ENCODE measurements around the gene ADCY10.

ADCY10 gene

DNA sequence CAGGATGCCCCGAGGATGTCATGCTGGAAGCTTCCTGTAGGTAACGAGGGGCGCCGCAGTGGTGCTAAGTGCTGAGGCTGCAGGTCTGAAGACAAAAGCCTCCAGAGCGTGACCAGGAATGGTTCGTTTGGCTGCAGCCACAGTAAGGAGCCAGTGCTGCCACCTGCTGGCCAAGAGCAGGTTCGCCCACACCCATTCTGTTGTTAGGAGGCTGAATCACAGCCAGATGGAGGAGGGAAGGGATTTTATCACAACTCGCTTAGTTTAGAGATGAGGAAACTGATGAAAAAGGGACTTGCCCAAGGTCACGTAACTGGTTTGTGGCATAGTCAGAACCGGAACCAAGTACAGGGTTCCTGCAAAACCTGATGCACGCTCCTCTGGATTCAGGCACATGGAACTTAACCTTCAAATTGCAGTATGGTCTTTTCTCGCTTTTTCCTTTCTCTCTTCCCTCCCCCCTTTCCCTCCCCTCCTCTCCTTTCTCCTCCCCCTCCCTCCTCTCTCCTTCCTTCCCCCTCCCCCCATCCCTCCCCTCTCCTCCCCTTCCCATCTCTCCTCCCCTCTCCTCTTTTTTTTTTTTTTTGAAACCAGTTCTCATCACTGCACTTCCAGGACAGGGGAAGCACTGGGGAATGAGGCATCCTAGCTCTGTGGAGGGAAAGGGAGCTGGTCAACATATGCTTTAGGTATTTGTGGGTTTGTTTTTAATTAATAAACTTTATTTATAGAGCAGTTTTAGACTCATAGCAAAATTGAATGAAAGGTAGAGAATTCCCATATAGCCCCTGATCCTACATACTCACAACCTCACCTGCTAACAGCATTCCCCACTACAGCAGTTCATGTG, 110.4 kb downstream of the ADCY10 start:
- H4K20me1 ChIP-seq (ENCODE audit: insufficient read depth, low read length): no peaks in the 10 kb centered on the region
- no peaks in the 10 kb centered on the region for H3K9me2 ChIP-seq (ENCODE audit: low read depth, low read length)
- H3K4me2 ChIP-seq (ENCODE audit: low read length): no peak overlapping the region
- no peaks in the 10 kb centered on the region; the same call in 1 of the 2 replicates for H3K36me3 ChIP-seq (ENCODE audit: insufficient read depth, low read length)
- H3K9me3 ChIP-seq (ENCODE audit: low read length): no peaks in the 10 kb centered on the region
- TF ChIP-seq EZH2 (IDR thresholded peaks at IDR 0.05; ENCODE audit: borderline replicate concordance, low read length) (no peak), CTCF (IDR thresholded peaks at IDR 0.05; ENCODE audit: low read length) (peak; percentile 98)
- no peak overlapping the region for H3K27ac ChIP-seq (ENCODE audit: low read depth, low read length, poor library complexity, severe bottlenecking)
- H3K4me1 ChIP-seq (ENCODE audit: insufficient read depth, low read length, severe bottlenecking): peaks cover 19% of the 10 kb centered on the region
- H3K9ac ChIP-seq (ENCODE audit: low read length): no peak overlapping the region
- H3F3A ChIP-seq (ENCODE audit: insufficient read depth, low read length): no peaks in the 10 kb centered on the region
- no peak overlapping the region for H3K4me3 ChIP-seq (ENCODE audit: low read depth, low read length, poor library complexity, severe bottlenecking)
- H3K27me3 ChIP-seq (ENCODE audit: insufficient read depth, low read length): no peaks in the 10 kb centered on the region
- no peaks in the 10 kb centered on the region for H3K79me2 ChIP-seq (ENCODE audit: insufficient read depth, low read length)
- no peak overlapping the region for H2AFZ ChIP-seq (ENCODE audit: low read length)

- no peak overlapping the region for H3K9ac ChIP-seq (ENCODE audit: low read length)
- no peaks in the 10 kb centered on the region; the same call in 1 of the 2 replicates for H3K36me3 ChIP-seq (ENCODE audit: insufficient read depth, low read length)
- no peaks in the 10 kb centered on the region for H4K20me1 ChIP-seq (ENCODE audit: insufficient read depth, low read length)
- H3K79me2 ChIP-seq (ENCODE audit: insufficient read depth, low read length): no peaks in the 10 kb centered on the region
- TF ChIP-seq CTCF (IDR thresholded peaks at IDR 0.05; ENCODE audit: low read length) (no peak), EZH2 (IDR thresholded peaks at IDR 0.05; ENCODE audit: borderline replicate concordance, low read length) (no peak)
- no peaks in the 10 kb centered on the region for H3K9me2 ChIP-seq (ENCODE audit: low read depth, low read length)
- H3K9me3 ChIP-seq (ENCODE audit: low read length): no peaks in the 10 kb centered on the region
- no peaks in the 10 kb centered on the region for H3K27me3 ChIP-seq (ENCODE audit: insufficient read depth, low read length)
- H3K4me1 ChIP-seq (ENCODE audit: insufficient read depth, low read length, severe bottlenecking): peaks cover 19% of the 10 kb centered on the region
- H3K4me3 ChIP-seq (ENCODE audit: low read depth, low read length, poor library complexity, severe bottlenecking): no peak overlapping the region
- H2AFZ ChIP-seq (ENCODE audit: low read length): no peak overlapping the region
- H3F3A ChIP-seq (ENCODE audit: insufficient read depth, low read length): no peaks in the 10 kb centered on the region
- H3K4me2 ChIP-seq (ENCODE audit: low read length): no peak overlapping the region
- H3K27ac ChIP-seq (ENCODE audit: low read depth, low read length, poor library complexity, severe bottlenecking): no peak overlapping the region
Observed at GRCh38 chr1:167802235-167802634, 111.7 kb downstream of the ADCY10 start.

DNA sequence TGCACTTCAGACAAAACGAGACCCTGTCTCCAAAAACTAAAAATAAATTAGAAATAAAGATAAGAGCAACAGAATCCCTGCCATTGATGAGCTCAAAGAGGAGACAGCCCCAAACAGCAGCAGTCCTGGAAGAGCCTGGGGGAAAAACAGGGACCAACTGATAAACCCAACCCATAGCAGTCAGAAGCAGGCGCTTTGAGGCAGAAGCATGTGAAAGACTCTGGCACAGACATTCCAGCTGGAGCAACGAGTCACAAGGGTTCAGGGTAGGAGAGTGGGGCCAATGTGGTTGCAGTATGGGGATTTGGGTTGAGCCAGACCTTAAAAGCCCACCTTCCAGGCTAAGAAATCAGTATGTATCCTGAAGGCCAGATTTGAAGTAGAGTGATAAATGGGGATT, 113.7 kb downstream of the ADCY10 start:
- no peak overlapping the region for H2AFZ ChIP-seq (ENCODE audit: low read length)
- H3K4me3 ChIP-seq (ENCODE audit: low read depth, low read length, poor library complexity, severe bottlenecking): no peak overlapping the region
- no peaks in the 10 kb centered on the region for H3F3A ChIP-seq (ENCODE audit: insufficient read depth, low read length)
- TF ChIP-seq EZH2 (IDR thresholded peaks at IDR 0.05; ENCODE audit: borderline replicate concordance, low read length) (no peak), CTCF (IDR thresholded peaks at IDR 0.05; ENCODE audit: low read length) (no peak)
- H3K9ac ChIP-seq (ENCODE audit: low read length): no peak overlapping the region
- H3K79me2 ChIP-seq (ENCODE audit: insufficient read depth, low read length): no peaks in the 10 kb centered on the region
- H3K9me3 ChIP-seq (ENCODE audit: low read length): no peaks in the 10 kb centered on the region
- no peaks in the 10 kb centered on the region for H4K20me1 ChIP-seq (ENCODE audit: insufficient read depth, low read length)
- H3K4me2 ChIP-seq (ENCODE audit: low read length): no peak overlapping the region
- no peaks in the 10 kb centered on the region for H3K9me2 ChIP-seq (ENCODE audit: low read depth, low read length)
- H3K4me1 ChIP-seq (ENCODE audit: insufficient read depth, low read length, severe bottlenecking): peaks cover 16% of the 10 kb centered on the region
- H3K36me3 ChIP-seq (ENCODE audit: insufficient read depth, low read length): no peaks in the 10 kb centered on the region
- H3K27ac ChIP-seq (ENCODE audit: low read depth, low read length, poor library complexity, severe bottlenecking): no peak overlapping the region
- no peaks in the 10 kb centered on the region for H3K27me3 ChIP-seq (ENCODE audit: insufficient read depth, low read length)

Data from OCI-LY1 (cell line).